Neural progenitor cell (in vitro differentiated cells): ENCODE measurements around the gene TUBD1.
"Not testable (repeated sequence)": the region's sequence is repeated elsewhere in the genome, so short reads cannot be mapped to it uniquely, and the experiment has no call there.

Experiments used
- EZH2 ChIP-seq: fragments of 200-600 bp; sonication (generic); IDR thresholded peaks from 2 replicates; pipeline ENCODE4 v1.6.1; 2017; ENCODE audit warnings: antibody characterized with exemption, mild to moderate bottlenecking, moderate library complexity
- EZH2phosphoT487 ChIP-seq: fragments of 200-600 bp; sonication (generic); IDR thresholded peaks from 2 replicates; pipeline ENCODE4 v1.6.1; 2017; ENCODE audit warnings: antibody characterized with exemption
- TF ChIP-seq, protein P1 (sequence below): fragments of 200-600 bp; sonication (generic); IDR thresholded peaks from 2 replicates; pipeline ENCODE4 v1.5.1; 2017; ENCODE audit warnings: antibody characterized with exemption, mild to moderate bottlenecking

DNA sequence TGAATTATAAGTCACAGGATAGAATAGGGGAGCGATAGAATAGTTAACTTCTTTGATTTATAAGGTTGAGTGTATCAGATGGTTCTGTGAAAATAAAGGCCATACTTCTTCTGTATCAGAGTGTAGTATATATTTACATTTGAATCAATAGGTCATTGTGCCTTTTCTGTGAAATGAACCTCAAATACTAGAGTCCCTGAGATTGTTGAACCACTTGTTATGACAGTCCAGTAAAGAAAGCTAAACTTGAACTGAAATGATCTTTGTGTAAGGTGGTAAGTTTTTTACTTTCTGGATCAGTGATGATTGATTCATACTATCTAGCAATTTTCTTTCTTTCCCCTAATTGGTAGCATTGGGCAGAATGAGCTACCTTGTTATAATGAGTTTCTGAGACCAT is 40.6 kb upstream of the TUBD1 start:
- TF ChIP-seq, protein P1, sequence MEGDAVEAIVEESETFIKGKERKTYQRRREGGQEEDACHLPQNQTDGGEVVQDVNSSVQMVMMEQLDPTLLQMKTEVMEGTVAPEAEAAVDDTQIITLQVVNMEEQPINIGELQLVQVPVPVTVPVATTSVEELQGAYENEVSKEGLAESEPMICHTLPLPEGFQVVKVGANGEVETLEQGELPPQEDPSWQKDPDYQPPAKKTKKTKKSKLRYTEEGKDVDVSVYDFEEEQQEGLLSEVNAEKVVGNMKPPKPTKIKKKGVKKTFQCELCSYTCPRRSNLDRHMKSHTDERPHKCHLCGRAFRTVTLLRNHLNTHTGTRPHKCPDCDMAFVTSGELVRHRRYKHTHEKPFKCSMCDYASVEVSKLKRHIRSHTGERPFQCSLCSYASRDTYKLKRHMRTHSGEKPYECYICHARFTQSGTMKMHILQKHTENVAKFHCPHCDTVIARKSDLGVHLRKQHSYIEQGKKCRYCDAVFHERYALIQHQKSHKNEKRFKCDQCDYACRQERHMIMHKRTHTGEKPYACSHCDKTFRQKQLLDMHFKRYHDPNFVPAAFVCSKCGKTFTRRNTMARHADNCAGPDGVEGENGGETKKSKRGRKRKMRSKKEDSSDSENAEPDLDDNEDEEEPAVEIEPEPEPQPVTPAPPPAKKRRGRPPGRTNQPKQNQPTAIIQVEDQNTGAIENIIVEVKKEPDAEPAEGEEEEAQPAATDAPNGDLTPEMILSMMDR: not testable (repeated sequence)
- TF ChIP-seq EZH2, EZH2phosphoT487: not testable (repeated sequence)
